ENCODE results near the gene KMT2C. TPM values are rescaled to one million over a fixed set of nuclear protein-coding genes. Genes with fewer than 3 reads are reported as not detected.
A peak's percentile ranks its signal among the peaks of the same experiment; 100 is the strongest.
"Not testable (repeated sequence)": the region's sequence is repeated elsewhere in the genome, so short reads cannot be mapped to it uniquely, and the experiment has no call there.

The KMT2C gene
- total RNA-seq, 4 donors from 2014 or later, result 59.0 to 73.9 (median 69.5) TPM

- intact Hi-C loops (cut with DNase I), result no loop called here
Measured at GRCh38 chr7:152419473-152420429, 16.1 kb downstream of the KMT2C start.

GRCh38 chr7:152414779-152415178 is 21.0 kb downstream of the KMT2C start:
- intact Hi-C loops (cut with DNase I), result no loop called here
- Histone ChIP-seq H3K4me1 (peaks cover 0 to 21% (median 17%) of the 10 kb centered on the region in 4 donors), H3K27ac (replicated peaks in 1 of 4) (no peak overlapping the region), H3K4me3 (no peak overlapping the region), H3K27me3 (no peaks in the 10 kb centered on the region), H3K36me3 (no peaks in the 10 kb centered on the region), H3K9me3 (no peaks in the 10 kb centered on the region)
- 92% methylated on average over 2 of the region's 2 CpGs for WGBS
- DNase-seq (ENCODE audit: extremely low spot score), result no peak
- TF ChIP-seq CTCF (IDR thresholded peaks at IDR 0.05) (no peak), POLR2A (IDR thresholded peaks at IDR 0.05; ENCODE audit: low read depth) (no peak), POLR2AphosphoS5 (IDR thresholded peaks at IDR 0.05) (no peak), EP300 (IDR thresholded peaks at IDR 0.05) (no peak)

More at GRCh38 chr7:152419473-152420429, 16.1 kb downstream of the KMT2C start:
- DNase-seq (ENCODE audit: extremely low spot score), result no peak
- H3K27ac ChIP-seq (replicated peaks in 1 of 4), result no peak overlapping the region
- peaks cover 8 to 11% (median 9%) of the 10 kb centered on the region in 4 donors for H3K4me1 ChIP-seq
- no peaks in the 10 kb centered on the region for H3K27me3 ChIP-seq
- TF ChIP-seq POLR2A (IDR thresholded peaks at IDR 0.05; ENCODE audit: low read depth) (no peak), POLR2AphosphoS5 (IDR thresholded peaks at IDR 0.05) (no peak), EP300 (IDR thresholded peaks at IDR 0.05) (no peak), CTCF (IDR thresholded peaks at IDR 0.05) (no peak)
- WGBS, result 84% methylated on average over 5 of the region's 5 CpGs
- no peak overlapping the region for H3K4me3 ChIP-seq
- no peaks in the 10 kb centered on the region for H3K9me3 ChIP-seq
- H3K36me3 ChIP-seq, result no peaks in the 10 kb centered on the region

GRCh38 chr7:152411389-152411788 is 24.4 kb downstream of the KMT2C start:
- Histone ChIP-seq H3K27me3 (no peaks in the 10 kb centered on the region), H3K9me3 (no peaks in the 10 kb centered on the region), H3K4me3 (peak overlapping the region in 2 of 4 donors; percentile 7), H3K27ac (replicated peaks in 1 of 4) (peak overlapping the region in 1 of 4 donors; percentile 8), H3K4me1 (peaks cover 0 to 21% (median 17%) of the 10 kb centered on the region in 4 donors), H3K36me3 (no peaks in the 10 kb centered on the region)
- TF ChIP-seq POLR2A (IDR thresholded peaks at IDR 0.05; ENCODE audit: low read depth) (no peak), CTCF (IDR thresholded peaks at IDR 0.05) (no peak), EP300 (IDR thresholded peaks at IDR 0.05) (no peak), POLR2AphosphoS5 (IDR thresholded peaks at IDR 0.05) (no peak)
- DNase-seq (ENCODE audit: extremely low spot score), result no peak
- WGBS, result 27% methylated on average over 5 of the region's 5 CpGs
- intact Hi-C loops (cut with DNase I), result no loop called here

- H3K27me3 ChIP-seq, result no peaks in the 10 kb centered on the region
- no peaks in the 10 kb centered on the region for H3K9me3 ChIP-seq
- WGBS, result 18% methylated on average over 3 of the region's 3 CpGs
- no peak for TF ChIP-seq EP300 (IDR thresholded peaks at IDR 0.05)
- no peak for TF ChIP-seq POLR2A (IDR thresholded peaks at IDR 0.05; ENCODE audit: low read depth)
- TF ChIP-seq CTCF (IDR thresholded peaks at IDR 0.05), result no peak
- TF ChIP-seq POLR2AphosphoS5 (IDR thresholded peaks at IDR 0.05), result no peak
- no peak for DNase-seq (ENCODE audit: extremely low spot score)
- no peak overlapping the region for H3K4me3 ChIP-seq
- intact Hi-C loops (cut with DNase I), result no loop called here
- H3K4me1 ChIP-seq, result peaks cover 0 to 9% (median 6%) of the 10 kb centered on the region in 4 donors
- H3K36me3 ChIP-seq, result no peaks in the 10 kb centered on the region
- no peak overlapping the region for H3K27ac ChIP-seq (replicated peaks in 1 of 4)
Measured at GRCh38 chr7:152406491-152406890, 29.3 kb downstream of the KMT2C start.

- H3K36me3 ChIP-seq; H3K9me3 ChIP-seq; H3K4me1 ChIP-seq; H3K27ac ChIP-seq (replicated peaks in 1 of 4); H3K27me3 ChIP-seq; H3K4me3 ChIP-seq; intact Hi-C loops (cut with DNase I); DNase-seq (ENCODE audit: extremely low spot score): not testable (repeated sequence)
- WGBS, result 58% methylated on average over 2 of the region's 2 CpGs
Measured at GRCh38 chr7:152406030-152406429, 29.8 kb downstream of the KMT2C start.

Data from esophagus muscularis mucosa (tissue), 4 donors.